Heart left ventricle (tissue), 16 donors: Measurements from ENCODE around the gene TMEM174. TPM values are rescaled to one million over a fixed set of nuclear protein-coding genes. Genes with fewer than 3 reads are reported as not detected.

ENCODE experiments used
- ATAC-seq, 4 donors: fragments of 200-7000 bp; cut with Tn5 transposase; one replicate each; pipeline ENCODE4 v1.9.1; 2020 to 2022; ENCODE audit warnings: moderate library complexity in 4 of 4, mild to moderate bottlenecking in 3 of 4, moderate number of reproducible peaks in 1 of 4
- DNase-seq, 5 donors: peaks; one replicate each; pipeline ENCODE4 v3.0.0-alpha.2; 2020
- H3K27ac ChIP-seq, 12 donors: fragments of 200-600 bp; sonication (generic) in 4 of 12; one replicate each; pipeline versions ENCODE4 v1.5.0 to v1.8.0; 2016 to 2022; ENCODE audit warnings: mild to moderate bottlenecking in 2 of 12
- H3K27me3 ChIP-seq, 9 donors: fragments of 200-600 bp; sonication (generic) in 2 of 9; one replicate each; pipeline versions ENCODE4 v1.5.1 to v1.8.0; 2016 to 2022; ENCODE audit warnings: mild to moderate bottlenecking in 3 of 9
- H3K36me3 ChIP-seq, 9 donors: fragments of 200-600 bp; sonication (generic) in 2 of 9; one replicate each; pipeline versions ENCODE4 v1.5.0 to v1.8.0; 2018 to 2022; ENCODE audit warnings: mild to moderate bottlenecking in 2 of 9
- H3K4me1 ChIP-seq, 12 donors: fragments of 200-600 bp; sonication (generic) in 4 of 12; one replicate each; pipeline versions ENCODE4 v1.5.0 to v1.8.0; 2016 to 2022; ENCODE audit warnings: mild to moderate bottlenecking in 3 of 12
- H3K4me3 ChIP-seq, 12 donors: fragments of 200-600 bp; sonication (generic) in 4 of 12; one replicate each; pipeline versions ENCODE4 v1.5.0 to v1.8.0; 2017 to 2022; ENCODE audit warnings: mild to moderate bottlenecking in 9 of 12, moderate library complexity in 4 of 12
- H3K9me3 ChIP-seq, 12 donors: fragments of 200-600 bp; sonication (generic) in 4 of 12; one replicate each; pipeline versions ENCODE4 v1.5.0 to v1.8.0; 2016 to 2022; ENCODE audit warnings: mild to moderate bottlenecking in 1 of 12
- CTCF ChIP-seq, 12 donors: fragments of 200-600 bp; sonication (generic) in 4 of 12; IDR thresholded peaks; one replicate each; pipeline versions ENCODE4 v1.5.0 to v1.8.0; 2018 to 2022; ENCODE audit warnings: antibody characterized with exemption in 12 of 12, mild to moderate bottlenecking in 5 of 12
- POLR2A ChIP-seq, 2 donors: fragments of 450-650 bp; IDR thresholded peaks; one replicate each; pipeline ENCODE4 v1.6.1; 2017; ENCODE audit warnings: antibody characterized with exemption in 2 of 2, mild to moderate bottlenecking in 2 of 2, moderate library complexity in 2 of 2
- WGBS, 4 donors: extraction: QIAGEN DNeasy Blood & Tissue Kit in 2 of 4; methylation state at CpG; one replicate each; pipeline versions ENCODE4 v1.1.5 to v1.1.7; 2013 to 2018; 5-methylcytosine and 5-hydroxymethylcytosine counted together
- intact Hi-C, 10 donors: fragments of 100-400 bp; cut with DNase I; formaldehyde crosslinking; loops; one replicate each; pipeline versions ENCODE4 v1.11.1 to v1.14.2; 2022
- polyA plus RNA-seq, 2 donors: library from polyadenylated mRNA; stranded (reverse); fragments of 200-250 nt; gene quantifications; one replicate each; pipeline ENCODE4 v1.2.3, GENCODE V29; 2013
- total RNA-seq, 9 donors: library from RNA; depleted of rRNA in 2 of 9; stranded (reverse); fragments of >200 nt in 2 of 9; fragmentation: NEBNext Ultra II Directional in 3 of 9; extraction: Animal tissue kit (Norgen Biotek cat#: 25700) in 3 of 9; gene quantifications; one replicate each; pipeline versions ENCODE4 v1.1.0 to v1.2.4, GENCODE V29; 2016 to 2023
- donor health status: ischemic (EF 13 %, LVEDD 7.1; RV severe dilation, severe dysfunction).
- donor health status: healthy with polysubstance abuse.
- donor health status: DM: no; HTN: yes; CAD: no.
- donor health status: DM: no; HTN: no; CAD: no.
- donor health status: ischemic (EF 25% LVEDD 6.9; RV normal size, moderate dysfunction).
- donor health status: ischemic (EF 25% LVEDD 5.7; RV mildly dilated, moderate dysfunction).
- donor health status: healthy.
- donor health status: DM: yes; HTN: yes; CAD: no.
- donor health status: ischemic (EF 35%, LVEDD 5.7; RV mildly dilated, moderate dysfunction).
- donor health status: nonischemic (EF 11% LVEDD 7.7; RV severe dilation, severe dysfunction).
- donor health status: DM: yes; HTN: yes; CAD: no.
- donor health status: PGD.
- donor health status: ischemic (EF 29% LVEDD 5.4; RV normal size, mild dysfunction).
- donor health status: nonischemic (EF 23%, LVEDD 6.1; RV moderate dilation, normal function).

Gene TMEM174
- total and polyA plus RNA-seq, 11 donors: not detected

DNA sequence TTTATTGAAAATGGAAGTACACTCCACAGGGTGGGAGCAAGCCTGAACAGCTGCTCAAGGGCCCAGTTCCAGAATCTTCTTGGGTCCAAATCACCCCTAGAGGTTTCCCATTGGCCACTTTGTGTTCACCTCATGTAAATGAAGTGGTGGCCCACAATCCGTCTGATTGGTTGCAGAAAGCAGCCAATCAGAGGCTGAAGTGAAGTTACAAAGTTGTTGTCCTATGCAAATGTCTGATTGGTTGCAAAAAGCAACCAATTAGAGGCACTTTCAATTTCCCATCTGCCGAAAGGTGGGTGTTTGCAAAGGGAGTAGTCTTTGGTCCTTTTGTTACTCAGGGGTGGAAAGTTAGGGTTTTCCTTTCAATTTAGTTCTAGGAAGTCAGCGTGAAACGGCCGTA, 43.9 kb upstream of the TMEM174 start:
- ATAC-seq: no peak
- no peak for DNase-seq
- H3K36me3 ChIP-seq: no peaks in the 10 kb centered on the region
- no peaks in the 10 kb centered on the region for H3K9me3 ChIP-seq
- no peak for TF ChIP-seq POLR2A (IDR thresholded peaks at IDR 0.05)
- TF ChIP-seq CTCF (IDR thresholded peaks at IDR 0.05): no peak
- WGBS, 4 donors: 83 to 89% (median 86%) methylated on average over 5 of the region's 5 CpGs
- intact Hi-C loops: no loop called here
- H3K27me3 ChIP-seq: peaks cover 0 to 22% (median 2%) of the 10 kb centered on the region in 9 donors
- no peak overlapping the region for H3K27ac ChIP-seq
- H3K4me1 ChIP-seq: no peaks in the 10 kb centered on the region
- no peak overlapping the region for H3K4me3 ChIP-seq

DNA sequence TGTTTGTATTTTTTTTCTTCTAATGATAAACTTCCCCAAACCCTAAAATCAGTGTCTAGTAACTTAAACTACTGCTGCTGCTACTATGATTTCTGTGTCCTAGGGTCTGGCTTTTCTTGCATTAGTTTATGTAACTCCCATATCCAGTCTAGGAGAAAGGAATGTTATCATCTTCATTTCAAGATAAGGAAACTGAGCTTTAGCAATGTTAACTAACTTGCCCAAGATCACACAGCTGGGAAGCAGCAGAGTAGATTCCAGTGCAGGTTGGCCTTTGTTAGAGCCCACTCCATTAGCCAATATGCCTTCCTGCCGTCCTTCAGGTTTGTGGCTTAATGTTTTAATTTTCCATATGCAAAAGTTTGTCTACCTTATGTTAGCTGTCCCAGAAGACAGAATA, 42.2 kb upstream of the TMEM174 start:
- no peak overlapping the region for H3K4me3 ChIP-seq
- H3K27me3 ChIP-seq: peaks cover 0 to 13% (median under 1%) of the 10 kb centered on the region in 9 donors
- DNase-seq: no peak
- intact Hi-C loops: no loop called here
- no peak overlapping the region for H3K27ac ChIP-seq
- no peak for ATAC-seq
- H3K4me1 ChIP-seq: no peaks in the 10 kb centered on the region
- no peaks in the 10 kb centered on the region for H3K36me3 ChIP-seq
- 56 to 77% (median 74%) methylated on average over 1 of the region's 1 CpG for WGBS, 4 donors
- TF ChIP-seq POLR2A (IDR thresholded peaks at IDR 0.05) (no peak), CTCF (IDR thresholded peaks at IDR 0.05) (no peak)
- no peaks in the 10 kb centered on the region for H3K9me3 ChIP-seq

DNA sequence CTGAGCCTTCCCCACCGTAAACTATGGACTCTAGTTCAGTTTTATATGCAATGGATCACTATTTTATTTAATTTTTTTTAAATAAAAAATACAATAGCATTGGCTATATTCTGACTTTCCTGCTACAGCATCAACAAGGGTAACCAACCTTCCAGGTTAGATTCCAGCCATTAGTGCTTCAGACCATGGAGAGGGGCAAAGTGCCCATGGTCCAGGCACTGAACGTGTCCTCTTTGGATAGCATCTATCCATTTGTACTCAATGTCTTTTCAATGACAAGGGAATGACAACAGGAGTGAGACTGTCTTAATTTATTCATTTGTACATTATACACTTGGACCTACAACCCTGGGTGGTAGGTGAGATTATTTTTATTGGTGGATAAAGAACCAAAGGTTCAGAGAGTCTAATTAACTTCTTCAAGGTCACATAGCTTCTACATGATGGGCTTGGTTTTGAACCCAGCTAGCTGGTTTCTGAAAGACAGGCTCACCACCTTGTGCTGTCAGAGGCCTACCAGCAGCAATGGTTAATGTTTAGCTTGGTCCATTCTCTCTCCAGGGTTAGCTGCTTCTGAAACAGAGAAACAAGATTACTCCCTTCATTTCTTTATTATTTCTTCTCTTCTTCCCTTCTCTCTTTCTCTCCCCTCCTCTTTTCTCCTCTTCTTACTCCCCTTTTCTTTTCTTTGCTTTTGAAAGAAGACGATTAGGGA, 41.1 kb upstream of the TMEM174 start:
- no peaks in the 10 kb centered on the region for H3K36me3 ChIP-seq
- intact Hi-C loops: no loop called here
- H3K27me3 ChIP-seq: peaks cover 0 to 23% (median 7%) of the 10 kb centered on the region in 9 donors
- 79 to 84% (median 80%) methylated on average over 3 of the region's 3 CpGs for WGBS, 4 donors
- H3K4me1 ChIP-seq: peaks cover 0 to 3% (median 0%) of the 10 kb centered on the region in 12 donors
- TF ChIP-seq POLR2A (IDR thresholded peaks at IDR 0.05) (no peak), CTCF (IDR thresholded peaks at IDR 0.05) (no peak)
- no peak for DNase-seq
- no peak overlapping the region for H3K27ac ChIP-seq
- no peak for ATAC-seq
- H3K9me3 ChIP-seq: no peaks in the 10 kb centered on the region
- no peak overlapping the region for H3K4me3 ChIP-seq

GRCh38 chr5:73132759-73133158, 40.2 kb upstream of the TMEM174 start:
- WGBS, 4 donors: 76 to 89% (median 84%) methylated on average over 2 of the region's 2 CpGs
- Histone ChIP-seq H3K4me3 (no peak overlapping the region), H3K27me3 (peaks cover 0 to 32% (median 7%) of the 10 kb centered on the region in 9 donors), H3K27ac (no peak overlapping the region), H3K4me1 (peaks cover 0 to 3% (median 0%) of the 10 kb centered on the region in 12 donors), H3K36me3 (no peaks in the 10 kb centered on the region), H3K9me3 (no peaks in the 10 kb centered on the region)
- ATAC-seq: no peak
- DNase-seq: no peak
- intact Hi-C loops: no loop called here
- TF ChIP-seq POLR2A (IDR thresholded peaks at IDR 0.05) (no peak), CTCF (IDR thresholded peaks at IDR 0.05) (no peak)
